ENCODE measurements around the gene EXD3.
"Not testable (repeated sequence)": the region's sequence is repeated elsewhere in the genome, so short reads cannot be mapped to it uniquely, and the experiment has no call there.

EXD3 gene

GRCh38 chr9:137430723-137431415 lies 7.9 kb upstream of the EXD3 start:
- DNase-seq = no peak

DNA sequence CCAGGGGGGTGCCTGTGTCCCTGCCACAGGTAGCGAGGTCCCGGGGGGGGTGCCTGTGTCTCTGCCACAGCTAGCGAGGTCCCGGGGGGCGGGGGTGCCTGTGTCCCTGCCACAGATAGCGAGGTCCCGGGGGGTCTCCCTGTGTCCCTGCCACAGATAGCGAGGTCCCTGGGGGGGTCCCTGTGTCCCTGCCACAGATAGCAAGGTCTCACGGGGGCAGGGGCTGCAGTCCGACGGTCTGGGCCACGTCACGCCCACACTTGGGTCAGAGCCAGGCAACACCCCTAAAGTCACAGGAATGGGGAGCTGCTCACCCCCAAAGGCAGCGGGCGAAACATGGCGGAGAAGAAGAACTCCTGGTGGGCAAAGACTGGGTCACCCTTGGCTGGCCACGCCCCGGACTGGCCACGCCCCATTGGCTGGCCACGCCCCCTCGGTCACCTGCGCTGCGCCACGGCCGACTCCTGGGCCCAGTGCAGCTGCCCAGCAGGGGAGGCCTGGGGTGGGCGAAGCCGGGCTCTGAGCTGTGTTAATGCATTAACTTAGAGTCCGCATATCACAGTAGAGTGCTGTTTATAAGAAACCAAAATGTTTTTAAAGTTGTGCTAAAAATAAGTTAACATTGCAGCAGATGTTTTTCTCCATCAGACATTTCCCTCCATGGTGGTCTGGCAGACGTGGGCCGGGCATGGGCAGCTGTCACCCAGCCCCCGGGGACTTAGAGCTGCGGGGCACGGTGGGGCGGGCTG lies 7.2 kb upstream of the EXD3 start:
- DNase-seq = peak; percentile 35

DNA sequence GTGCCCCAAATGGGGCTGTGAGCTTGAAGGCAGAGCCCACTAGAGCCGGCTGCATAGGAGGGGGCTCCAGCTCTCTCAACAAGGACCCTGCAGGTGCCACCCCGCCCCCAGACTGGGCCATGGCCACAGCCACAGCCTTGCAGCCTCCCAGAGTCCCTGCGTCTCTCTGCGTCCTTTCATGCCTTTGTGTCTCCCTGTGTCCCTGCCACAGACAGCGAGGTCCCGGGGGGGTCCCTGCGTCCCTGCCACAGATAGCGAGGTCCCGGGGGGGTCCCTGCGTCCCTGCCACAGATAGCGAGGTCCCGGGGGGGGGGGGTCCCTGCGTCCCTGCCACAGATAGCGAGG lies 6.6 kb upstream of the EXD3 start:
- no peak for DNase-seq

- DNase-seq = no peak
These were observed 6.0 kb upstream of the EXD3 start for GRCh38 chr9:137428841-137429545.

GRCh38 chr9:137428311-137428630 lies 5.3 kb upstream of the EXD3 start:
- DNase-seq = no peak

- DNase-seq = no peak
These were observed 4.7 kb upstream of the EXD3 start for GRCh38 chr9:137427454-137428310.

DNA sequence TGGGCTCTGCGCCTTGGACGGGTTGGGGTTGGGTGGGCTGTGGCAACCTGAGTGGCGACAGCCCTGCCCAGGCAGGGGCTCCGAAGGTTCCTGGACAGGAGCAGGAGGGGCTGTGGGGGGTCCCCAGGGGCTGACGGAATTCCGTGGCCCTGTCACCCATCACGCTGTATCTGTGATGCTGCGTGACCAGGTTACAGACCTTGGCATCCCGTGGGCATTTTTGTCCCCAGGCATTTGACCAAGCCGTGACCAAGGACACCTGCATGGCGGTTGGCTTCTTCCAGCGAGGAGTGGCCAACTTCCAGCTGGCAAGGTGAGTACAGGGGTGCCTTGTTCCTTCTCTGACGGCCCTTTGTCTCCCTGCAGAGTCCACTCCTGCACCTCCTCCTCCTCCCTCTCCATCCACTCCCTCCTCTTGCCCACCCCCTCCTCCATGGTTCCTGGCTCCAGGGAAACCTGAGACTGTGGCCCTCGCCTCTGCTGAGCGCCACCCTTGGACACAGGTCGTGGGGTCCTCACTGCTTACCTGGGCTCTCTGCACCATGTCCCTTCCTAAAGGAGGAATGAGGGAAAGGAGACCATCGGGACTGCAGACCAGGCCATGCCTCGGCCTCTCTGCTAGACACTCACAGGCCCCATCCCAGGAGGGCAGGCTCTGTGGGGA lies 3.2 kb upstream of the EXD3 start:
- DNase-seq = no peak

GRCh38 chr9:137423514-137424291 lies 741 bp upstream of the EXD3 start:
- peak; percentile 24 for DNase-seq

DNA sequence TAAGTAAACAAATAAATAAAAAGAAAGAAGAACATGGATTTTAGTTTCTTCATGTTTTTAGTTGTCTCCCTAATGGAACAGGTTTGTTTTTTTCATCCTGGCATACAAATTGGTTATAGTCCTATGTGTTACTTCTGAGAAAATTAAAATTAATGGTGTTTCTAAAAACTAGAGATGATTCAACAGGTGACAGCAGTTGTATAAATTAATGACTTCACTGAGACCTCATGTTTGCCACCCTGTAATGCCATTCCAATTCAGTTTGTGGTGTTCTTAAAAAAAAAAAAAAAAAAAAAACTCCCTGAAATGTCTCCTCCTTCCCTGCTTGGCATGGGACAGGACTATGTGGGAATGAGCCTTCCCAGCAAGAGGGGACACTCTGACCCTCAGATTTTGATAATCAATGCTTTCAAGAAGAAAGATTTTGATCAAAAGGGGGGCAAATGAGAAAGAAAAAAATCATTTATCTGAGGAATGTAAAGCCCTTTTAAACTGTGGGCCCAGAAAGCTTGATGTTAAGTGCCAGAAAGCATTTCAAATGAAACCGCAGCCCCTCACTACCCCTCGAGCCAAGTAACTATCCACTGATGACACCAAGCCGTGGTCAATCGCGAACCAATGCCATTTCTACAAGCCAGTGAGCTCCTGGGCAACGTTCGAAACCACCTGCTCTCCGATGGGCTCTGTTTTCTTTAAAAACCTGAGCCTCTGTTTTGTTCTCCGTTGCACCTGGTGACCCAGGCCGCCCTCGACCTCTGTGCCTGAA lies 941 bp downstream of the EXD3 start:
- peak; percentile 43 for DNase-seq

GRCh38 chr9:137417161-137418021 lies 5.6 kb downstream of the EXD3 start:
- no peak for DNase-seq

DNA sequence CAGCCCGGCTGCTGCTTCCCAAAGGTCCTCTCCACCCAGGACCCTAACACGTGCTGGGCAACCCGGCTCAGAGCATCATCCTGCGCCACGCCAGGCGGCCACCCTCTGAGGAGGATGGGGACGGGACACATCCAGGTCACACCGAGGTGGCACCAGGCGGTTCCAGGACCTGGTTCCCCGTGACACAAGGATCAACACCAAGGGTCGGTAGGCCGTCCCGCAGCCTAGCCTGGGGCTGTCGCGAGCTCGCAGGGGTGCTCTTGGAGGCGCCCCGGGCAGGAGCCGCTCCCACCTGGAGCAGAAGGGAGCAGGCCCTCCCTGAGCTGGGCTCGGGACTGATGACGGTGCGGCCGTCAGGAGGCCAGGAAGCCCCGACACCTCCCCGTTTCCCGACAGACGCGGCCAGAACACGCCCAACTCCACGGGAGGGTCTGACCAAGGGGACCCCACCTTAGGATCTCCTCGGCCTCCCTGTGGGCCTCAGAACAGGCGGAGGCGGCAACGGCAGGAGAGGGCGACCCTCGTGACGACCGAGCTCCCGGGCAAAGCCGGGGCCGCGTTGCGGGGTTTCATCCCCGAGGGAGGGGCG lies 6.3 kb downstream of the EXD3 start:
- no peak for DNase-seq

DNA sequence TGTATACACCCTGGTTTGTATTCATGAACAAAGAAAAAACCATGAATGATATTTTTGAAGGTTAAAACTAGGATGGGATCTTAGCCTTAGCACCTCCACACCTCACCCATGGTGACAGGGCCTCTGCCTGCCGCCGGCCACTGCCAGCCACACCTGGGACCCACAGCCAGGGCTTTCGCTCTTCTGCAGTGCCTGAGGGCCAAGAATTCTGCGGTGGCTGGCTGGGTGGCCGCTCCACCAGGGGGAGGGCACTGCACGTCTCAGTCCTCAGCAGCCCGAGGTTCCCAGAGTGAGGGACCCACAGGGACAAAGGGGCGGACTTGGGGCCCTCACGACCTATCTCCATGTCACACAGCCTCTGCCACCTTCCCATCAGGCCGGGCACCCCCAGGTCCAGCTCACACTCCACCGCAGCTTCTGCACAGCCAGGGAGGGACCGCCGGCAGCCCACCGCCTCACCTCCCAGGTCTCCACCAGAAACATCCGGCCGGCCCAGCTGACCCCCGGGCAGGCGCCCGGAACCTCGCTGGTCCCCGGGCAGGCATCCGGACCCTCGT lies 6.9 kb downstream of the EXD3 start:
- no peak for DNase-seq

- no peak for DNase-seq
These were observed 7.5 kb downstream of the EXD3 start for GRCh38 chr9:137415451-137415850.

GRCh38 chr9:137412431-137412830 lies 10.5 kb downstream of the EXD3 start:
- DNase-seq = no peak

GRCh38 chr9:137411645-137412380 lies 11.1 kb downstream of the EXD3 start:
- DNase-seq = no peak

DNA sequence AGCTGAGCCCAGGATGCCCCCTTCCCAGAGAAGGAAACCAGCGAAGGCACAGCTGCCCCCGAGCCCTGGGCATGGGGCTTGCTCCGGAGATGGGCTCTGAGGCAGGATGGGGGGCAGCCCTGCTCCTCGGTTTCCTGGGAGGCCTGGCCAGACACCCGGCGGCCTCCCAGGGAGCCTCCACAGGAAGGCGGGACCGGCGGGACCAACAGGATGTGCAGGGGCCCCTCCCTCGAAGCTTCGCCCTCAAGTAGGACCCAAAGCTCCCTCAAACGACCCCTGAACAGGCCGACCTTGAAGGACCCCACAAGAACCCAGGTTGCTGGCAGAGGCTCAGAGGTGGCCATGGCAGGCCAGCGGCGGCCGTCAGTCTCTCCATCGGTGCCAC lies 11.7 kb downstream of the EXD3 start:
- DNase-seq = no peak

- no peak for DNase-seq
These were observed 12.1 kb downstream of the EXD3 start for GRCh38 chr9:137410891-137411249.

- DNase-seq = not testable (repeated sequence)
These were observed 12.6 kb downstream of the EXD3 start for GRCh38 chr9:137410236-137410890.
